ENCODE data around the gene VTCN1.
"Not testable (repeated sequence)": the region's sequence is repeated elsewhere in the genome, so short reads cannot be mapped to it uniquely, and the experiment has no call there.

- TF ChIP-seq CTCF, POLR2A (IDR thresholded peaks at IDR 0.05): not testable (repeated sequence)
Observed at GRCh38 chr1:117258075-117258474, 47.3 kb upstream of the VTCN1 start.

All from suprapubic skin (tissue), 3 donors.